Left colon (tissue), 2 donors: ENCODE results near the gene PPFIA1. TPM values are rescaled to one million over a fixed set of nuclear protein-coding genes. Genes with fewer than 3 reads are reported as not detected.

Experiments used
- ATAC-seq: fragments of 200-7000 bp; cut with Tn5 transposase; one replicate; pipeline ENCODE4 v1.9.1; 2020; ENCODE audit warnings: mild to moderate bottlenecking, moderate library complexity
- DNase-seq, 2 donors: peaks; one replicate each; pipeline ENCODE4 v3.0.0-alpha.2; 2020
- intact Hi-C, 2 donors: fragments of 100-400 bp; cut with DNase I in 1 of 2; cut with micrococcal nuclease in 1 of 2; formaldehyde crosslinking; loops; one replicate each; pipeline versions ENCODE4 v1.11.2 to v1.14.0; 2022; cut with DNase I, micrococcal nuclease
- total RNA-seq, 2 donors: library from RNA; stranded (reverse); fragmentation: NEBNext Ultra II Directional; extraction: Animal tissue kit (Norgen Biotek cat#: 25700); gene quantifications; one replicate each; pipeline ENCODE4 v1.2.1, GENCODE V29; 2021
- donor health status: DM: no; HTN: no; CAD: no.
- donor health status: DM: yes; HTN: yes; CAD: no.

PPFIA1 gene
- total RNA-seq, 2 donors from 2014 or later, result 52.8 to 79.1 TPM

GRCh38 chr11:70339066-70339465 is 68.6 kb downstream of the PPFIA1 start:
- no peak for ATAC-seq
- intact Hi-C loops, result no loop called here
- DNase-seq, result no peak

- DNase-seq (no peak), ATAC-seq (no peak)
- intact Hi-C loops, result no loop called here
Observed at GRCh38 chr11:70341881-70342429, 71.5 kb downstream of the PPFIA1 start.

GRCh38 chr11:70343636-70344035 is 73.1 kb downstream of the PPFIA1 start:
- intact Hi-C loops, result no loop called here
- ATAC-seq (no peak), DNase-seq (no peak)

- intact Hi-C loops, result no loop called here
- ATAC-seq (no peak), DNase-seq (no peak)
Observed at GRCh38 chr11:70348191-70348590, 77.7 kb downstream of the PPFIA1 start.

GRCh38 chr11:70348608-70349007 is 78.1 kb downstream of the PPFIA1 start:
- no peak for ATAC-seq
- intact Hi-C loops, result no loop called here
- DNase-seq, result no peak

- intact Hi-C loops, result no loop called here
- ATAC-seq (no peak), DNase-seq (no peak)
Observed at GRCh38 chr11:70351646-70352045, 81.2 kb downstream of the PPFIA1 start.

- DNase-seq (no peak), ATAC-seq (no peak)
- intact Hi-C loops, result no loop called here
Observed at GRCh38 chr11:70352100-70352499, 81.6 kb downstream of the PPFIA1 start.

- intact Hi-C loops, result no loop called here
Observed at GRCh38 chr11:70352601-70353000, 82.1 kb downstream of the PPFIA1 start.

GRCh38 chr11:70353329-70353728 is 82.8 kb downstream of the PPFIA1 start:
- intact Hi-C loops, result no loop called here
- ATAC-seq (no peak), DNase-seq (no peak)

More at GRCh38 chr11:70352601-70353000, 82.1 kb downstream of the PPFIA1 start:
- DNase-seq, result no peak
- ATAC-seq, result no peak

GRCh38 chr11:70353900-70354568 is 83.5 kb downstream of the PPFIA1 start:
- ATAC-seq (no peak), DNase-seq (no peak)
- intact Hi-C loops, result no loop called here

GRCh38 chr11:70354629-70355028 is 84.1 kb downstream of the PPFIA1 start:
- DNase-seq (no peak), ATAC-seq (no peak)
- intact Hi-C loops, result no loop called here

GRCh38 chr11:70358753-70359152 is 88.3 kb downstream of the PPFIA1 start:
- intact Hi-C loops, result no loop called here
- no peak for ATAC-seq
- DNase-seq, result no peak

GRCh38 chr11:70359451-70360205 is 89.1 kb downstream of the PPFIA1 start:
- intact Hi-C loops, result no loop called here
- DNase-seq, result no peak
- no peak for ATAC-seq

- intact Hi-C loops, result no loop called here
- ATAC-seq, result no peak
- DNase-seq, result no peak
Observed at GRCh38 chr11:70360211-70360610, 89.7 kb downstream of the PPFIA1 start.

- intact Hi-C loops, result no loop called here
Observed at GRCh38 chr11:70364178-70364577, 93.7 kb downstream of the PPFIA1 start.

GRCh38 chr11:70364745-70365543 is 94.5 kb downstream of the PPFIA1 start:
- DNase-seq (no peak), ATAC-seq (no peak)
- intact Hi-C loops, result no loop called here

More at GRCh38 chr11:70364178-70364577, 93.7 kb downstream of the PPFIA1 start:
- DNase-seq (no peak), ATAC-seq (no peak)

GRCh38 chr11:70365544-70365927 is 95.0 kb downstream of the PPFIA1 start:
- no peak for ATAC-seq
- intact Hi-C loops, result no loop called here
- DNase-seq, result no peak

GRCh38 chr11:70367071-70367470 is 96.6 kb downstream of the PPFIA1 start:
- ATAC-seq (no peak), DNase-seq (no peak)
- intact Hi-C loops, result no loop called here

- DNase-seq (no peak), ATAC-seq (no peak)
- intact Hi-C loops, result no loop called here
Observed at GRCh38 chr11:70368961-70369360, 98.5 kb downstream of the PPFIA1 start.
